ENCODE results near the gene ETNPPL. TPM values are rescaled to one million over a fixed set of nuclear protein-coding genes. Genes with fewer than 3 reads are reported as not detected.

Gene ETNPPL
- total RNA-seq, 4 donors from 2014 or later: not detected

GRCh38 chr4:108709722-108710121 lies 53.1 kb downstream of the ETNPPL start:
- no peak for DNase-seq
- H3K4me3 ChIP-seq: no peak overlapping the region
- no peak for TF ChIP-seq CTCF (IDR thresholded peaks at IDR 0.05)
- TF ChIP-seq POLR2A (IDR thresholded peaks at IDR 0.05): no peak
- H3K36me3 ChIP-seq: no peaks in the 10 kb centered on the region
- no peaks in the 10 kb centered on the region for H3K4me1 ChIP-seq
- no peak overlapping the region for H3K27ac ChIP-seq
- no peaks in the 10 kb centered on the region for H3K9me3 ChIP-seq
- no peaks in the 10 kb centered on the region for H3K27me3 ChIP-seq

- Histone ChIP-seq H3K36me3 (no peaks in the 10 kb centered on the region), H3K4me3 (no peak overlapping the region), H3K27ac (no peak overlapping the region), H3K9me3 (no peaks in the 10 kb centered on the region), H3K4me1 (no peaks in the 10 kb centered on the region), H3K27me3 (no peaks in the 10 kb centered on the region)
- TF ChIP-seq POLR2A (IDR thresholded peaks at IDR 0.05) (no peak), CTCF (IDR thresholded peaks at IDR 0.05) (no peak)
- no peak for DNase-seq
Observed at GRCh38 chr4:108709234-108709633, 53.6 kb downstream of the ETNPPL start.

GRCh38 chr4:108706289-108706688 lies 56.6 kb downstream of the ETNPPL start:
- Histone ChIP-seq H3K9me3 (no peaks in the 10 kb centered on the region), H3K36me3 (no peaks in the 10 kb centered on the region), H3K4me1 (no peaks in the 10 kb centered on the region), H3K27ac (no peak overlapping the region), H3K27me3 (no peaks in the 10 kb centered on the region), H3K4me3 (no peak overlapping the region)
- no peak for DNase-seq
- TF ChIP-seq POLR2A (IDR thresholded peaks at IDR 0.05) (no peak), CTCF (IDR thresholded peaks at IDR 0.05) (no peak)

- Histone ChIP-seq H3K4me3 (no peak overlapping the region), H3K27ac (no peak overlapping the region), H3K27me3 (no peaks in the 10 kb centered on the region), H3K9me3 (no peaks in the 10 kb centered on the region), H3K4me1 (no peaks in the 10 kb centered on the region), H3K36me3 (no peaks in the 10 kb centered on the region)
- TF ChIP-seq CTCF (IDR thresholded peaks at IDR 0.05): no peak
- TF ChIP-seq POLR2A (IDR thresholded peaks at IDR 0.05): no peak
- DNase-seq: no peak
Observed at GRCh38 chr4:108703966-108704365, 58.9 kb downstream of the ETNPPL start.

GRCh38 chr4:108703370-108703769 lies 59.5 kb downstream of the ETNPPL start:
- Histone ChIP-seq H3K36me3 (no peaks in the 10 kb centered on the region), H3K4me3 (no peak overlapping the region), H3K9me3 (no peaks in the 10 kb centered on the region), H3K27me3 (no peaks in the 10 kb centered on the region), H3K27ac (no peak overlapping the region), H3K4me1 (no peaks in the 10 kb centered on the region)
- TF ChIP-seq POLR2A (IDR thresholded peaks at IDR 0.05) (no peak), CTCF (IDR thresholded peaks at IDR 0.05) (no peak)
- no peak for DNase-seq

GRCh38 chr4:108702960-108703359 lies 59.9 kb downstream of the ETNPPL start:
- no peak overlapping the region for H3K27ac ChIP-seq
- no peak for DNase-seq
- no peaks in the 10 kb centered on the region for H3K27me3 ChIP-seq
- no peak overlapping the region for H3K4me3 ChIP-seq
- no peaks in the 10 kb centered on the region for H3K36me3 ChIP-seq
- H3K9me3 ChIP-seq: no peaks in the 10 kb centered on the region
- no peak for TF ChIP-seq POLR2A (IDR thresholded peaks at IDR 0.05)
- no peak for TF ChIP-seq CTCF (IDR thresholded peaks at IDR 0.05)
- H3K4me1 ChIP-seq: no peaks in the 10 kb centered on the region

Measured in Peyer's patch (tissue), 4 donors.